DND-41 (cell line): ENCODE results near the gene ERO1B.

Experiments
- ATAC-seq: fragments of 200-7000 bp; cut with Tn5 transposase; 3 replicates; pipeline ENCODE4 v1.9.1; 2021; ENCODE audit warnings: low read depth; ENCODE audit not compliant: insufficient read depth
- DNase-seq: peaks from one replicate; pipeline ENCODE4 v3.0.0-alpha.2; 2020
- H2AFZ ChIP-seq: 2 replicates; pipeline ENCODE4 v1.6.0; 2012; ENCODE audit warnings: low read depth, low read length
- H3K27ac ChIP-seq: 2 replicates; pipeline ENCODE4 v1.5.1; 2012; ENCODE audit warnings: low read length, inconsistent platforms
- H3K27me3 ChIP-seq: fragments of 200-600 bp; sonication (generic); 2 replicates; pipeline ENCODE4 v1.6.0; 2012; ENCODE audit warnings: low read length, mild to moderate bottlenecking, inconsistent platforms; ENCODE audit not compliant: insufficient read depth, poor library complexity
- H3K36me3 ChIP-seq: 2 replicates; pipeline ENCODE4 v1.5.1; 2012; ENCODE audit warnings: low read length, inconsistent platforms; ENCODE audit not compliant: insufficient read depth
- H3K4me1 ChIP-seq: 2 replicates; pipeline ENCODE4 v1.5.1; 2012; ENCODE audit warnings: mild to moderate bottlenecking, low read length; ENCODE audit not compliant: insufficient read depth
- H3K4me2 ChIP-seq: 2 replicates; pipeline ENCODE4 v1.6.0; 2012; ENCODE audit warnings: mild to moderate bottlenecking, moderate library complexity, low read length, inconsistent platforms; ENCODE audit not compliant: insufficient read depth
- H3K4me3 ChIP-seq, 2 experiments: fragments of 200-600 bp in 1 of 2; shearing (Covaris generic) in 1 of 2; 2 replicates each; pipeline ENCODE4 v1.5.1; 2012 to 2016; ENCODE audit warnings: inconsistent platforms in 2 of 2, low read length in 2 of 2, mild to moderate bottlenecking in 2 of 2, low read depth in 1 of 2, moderate library complexity in 1 of 2
- H3K79me2 ChIP-seq: 2 replicates; pipeline ENCODE4 v1.6.0; 2012; ENCODE audit warnings: low read length, inconsistent platforms; ENCODE audit not compliant: insufficient read depth
- H3K9ac ChIP-seq: 2 replicates; pipeline ENCODE4 v1.6.0; 2012; ENCODE audit warnings: low read depth, mild to moderate bottlenecking, inconsistent platforms, low read length, moderate library complexity
- H3K9me3 ChIP-seq: 2 replicates; pipeline ENCODE4 v1.5.1; 2012; ENCODE audit warnings: low read length, moderate library complexity, mild to moderate bottlenecking, inconsistent platforms; ENCODE audit not compliant: insufficient read depth, severe bottlenecking
- H4K20me1 ChIP-seq: 2 replicates; pipeline ENCODE4 v1.6.0; 2012; ENCODE audit warnings: low read length; ENCODE audit not compliant: insufficient read depth
- EZH2 ChIP-seq: IDR thresholded peaks from 3 replicates; pipeline ENCODE4 v1.6.1; 2012; ENCODE audit warnings: borderline replicate concordance, low read depth, mild to moderate bottlenecking, moderate library complexity, low read length, inconsistent platforms; ENCODE audit not compliant: severe bottlenecking
- TF ChIP-seq, protein P1 (sequence below): IDR thresholded peaks from 2 replicates; pipeline ENCODE4 v1.5.1; 2012; ENCODE audit warnings: borderline replicate concordance, low read length, moderate library complexity, mild to moderate bottlenecking; ENCODE audit not compliant: poor library complexity, severe bottlenecking; ENCODE audit errors: extremely low read depth

Gene ERO1B

DNA sequence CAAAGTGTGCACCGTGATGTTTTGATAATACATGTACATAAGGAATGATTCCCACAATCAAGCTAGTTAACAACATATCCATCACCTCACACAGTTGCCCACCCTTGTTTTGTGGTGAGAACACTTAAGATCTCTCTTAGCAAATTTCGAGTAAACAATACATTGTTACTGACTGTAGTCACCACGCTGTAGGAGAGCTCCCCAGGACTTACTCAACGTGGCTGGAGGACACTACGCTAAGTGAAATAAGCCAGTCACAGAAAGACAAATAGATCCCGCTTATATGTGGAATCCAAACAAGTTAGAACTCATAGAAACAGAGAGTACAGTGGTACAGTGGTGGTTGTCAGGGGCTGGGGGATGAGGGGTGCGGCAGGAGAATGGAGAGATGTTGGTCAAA lies 114.6 kb downstream of the ERO1B start:
- Histone ChIP-seq H3K9me3 (no peaks in the 10 kb centered on the region), H4K20me1 (0 out of 2 replicates have a peak, but pooled peaks cover 9% of the 10 kb centered on the region), H3K9ac (no peak overlapping the region), H3K4me3 (no peak overlapping the region), H3K27me3 (no peaks in the 10 kb centered on the region), H3K4me2 (no peak overlapping the region), H3K36me3 (peaks cover 18% of the 10 kb centered on the region), H3K4me1 (no peaks in the 10 kb centered on the region), H2AFZ (no peak overlapping the region), H3K27ac (no peak overlapping the region), H3K79me2 (no peaks in the 10 kb centered on the region; the same call in none of the 2 replicates)
- no peak for ATAC-seq
- DNase-seq = no peak
- TF ChIP-seq, protein P1, sequence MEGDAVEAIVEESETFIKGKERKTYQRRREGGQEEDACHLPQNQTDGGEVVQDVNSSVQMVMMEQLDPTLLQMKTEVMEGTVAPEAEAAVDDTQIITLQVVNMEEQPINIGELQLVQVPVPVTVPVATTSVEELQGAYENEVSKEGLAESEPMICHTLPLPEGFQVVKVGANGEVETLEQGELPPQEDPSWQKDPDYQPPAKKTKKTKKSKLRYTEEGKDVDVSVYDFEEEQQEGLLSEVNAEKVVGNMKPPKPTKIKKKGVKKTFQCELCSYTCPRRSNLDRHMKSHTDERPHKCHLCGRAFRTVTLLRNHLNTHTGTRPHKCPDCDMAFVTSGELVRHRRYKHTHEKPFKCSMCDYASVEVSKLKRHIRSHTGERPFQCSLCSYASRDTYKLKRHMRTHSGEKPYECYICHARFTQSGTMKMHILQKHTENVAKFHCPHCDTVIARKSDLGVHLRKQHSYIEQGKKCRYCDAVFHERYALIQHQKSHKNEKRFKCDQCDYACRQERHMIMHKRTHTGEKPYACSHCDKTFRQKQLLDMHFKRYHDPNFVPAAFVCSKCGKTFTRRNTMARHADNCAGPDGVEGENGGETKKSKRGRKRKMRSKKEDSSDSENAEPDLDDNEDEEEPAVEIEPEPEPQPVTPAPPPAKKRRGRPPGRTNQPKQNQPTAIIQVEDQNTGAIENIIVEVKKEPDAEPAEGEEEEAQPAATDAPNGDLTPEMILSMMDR = no peak
- TF ChIP-seq EZH2 = no peak

DNA sequence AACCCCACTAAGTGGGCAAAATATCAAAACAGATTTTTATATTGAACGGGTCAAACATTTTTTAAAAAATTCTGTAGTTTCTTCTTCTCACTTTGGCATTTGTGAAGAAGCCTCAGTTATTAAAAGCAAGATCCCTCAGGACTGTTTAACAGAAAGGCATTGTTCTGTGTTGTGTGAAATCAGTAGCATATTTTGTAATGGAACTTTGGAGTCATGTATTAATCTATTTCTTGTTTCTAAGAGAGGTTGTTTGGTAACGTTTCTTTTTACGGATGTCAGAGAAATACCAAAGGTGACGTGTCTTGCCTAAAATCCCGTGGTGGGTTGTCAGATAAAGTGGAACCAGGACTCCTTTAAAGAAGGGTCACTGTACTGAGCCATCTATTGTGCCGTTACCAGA lies 115.7 kb downstream of the ERO1B start:
- no peak for ATAC-seq
- Histone ChIP-seq H4K20me1 (0 out of 2 replicates have a peak, but pooled peaks cover 9% of the 10 kb centered on the region), H2AFZ (no peak overlapping the region), H3K27me3 (no peaks in the 10 kb centered on the region), H3K79me2 (peaks cover 4% of the 10 kb centered on the region), H3K4me3 (no peak overlapping the region), H3K4me1 (no peaks in the 10 kb centered on the region), H3K9ac (no peak overlapping the region), H3K9me3 (peaks cover 11% of the 10 kb centered on the region), H3K27ac (no peak overlapping the region), H3K36me3 (peaks cover 29% of the 10 kb centered on the region), H3K4me2 (no peak overlapping the region)
- DNase-seq = no peak
- TF ChIP-seq, protein P1 = no peak
- TF ChIP-seq EZH2 = no peak
